Stimulated activated CD4-positive, alpha-beta T cell treated with anti-CD3 and anti-CD28 coated beads, Interleukin-15, amount 100 ng/mL, for 24 hours (primary cell): ENCODE measurements around the gene VSIG8.

Source experiments
- DNase-seq: peaks from one replicate; pipeline ENCODE4 v3.0.0-alpha.2; 2020

Gene VSIG8

GRCh38 chr1:159882527-159882862, 20.0 kb upstream of the VSIG8 start:
- no peak for DNase-seq

- peak; percentile 44 for DNase-seq
Observed at GRCh38 chr1:159881622-159882526, 19.4 kb upstream of the VSIG8 start.

- DNase-seq = no peak
Observed at GRCh38 chr1:159880430-159880829, 18.0 kb upstream of the VSIG8 start.

DNA sequence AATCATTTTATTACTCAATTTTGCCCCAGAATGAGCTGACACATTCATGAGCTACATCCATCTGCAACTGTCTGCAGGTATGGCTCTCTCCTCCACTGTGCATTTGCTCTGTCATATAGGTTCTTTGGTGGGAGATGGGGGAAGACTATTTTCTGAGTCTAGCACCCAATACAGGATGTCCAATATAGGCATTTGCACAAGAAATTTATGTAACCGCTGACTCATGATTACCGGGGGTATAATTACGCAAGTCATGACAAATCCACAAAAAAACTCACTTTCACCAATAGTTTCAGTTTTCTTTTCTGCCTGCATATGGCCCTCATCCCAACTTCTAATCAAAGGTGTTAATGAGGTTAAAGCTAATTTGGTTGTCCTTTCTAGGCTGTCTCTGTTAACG, 17.5 kb upstream of the VSIG8 start:
- no peak for DNase-seq

DNA sequence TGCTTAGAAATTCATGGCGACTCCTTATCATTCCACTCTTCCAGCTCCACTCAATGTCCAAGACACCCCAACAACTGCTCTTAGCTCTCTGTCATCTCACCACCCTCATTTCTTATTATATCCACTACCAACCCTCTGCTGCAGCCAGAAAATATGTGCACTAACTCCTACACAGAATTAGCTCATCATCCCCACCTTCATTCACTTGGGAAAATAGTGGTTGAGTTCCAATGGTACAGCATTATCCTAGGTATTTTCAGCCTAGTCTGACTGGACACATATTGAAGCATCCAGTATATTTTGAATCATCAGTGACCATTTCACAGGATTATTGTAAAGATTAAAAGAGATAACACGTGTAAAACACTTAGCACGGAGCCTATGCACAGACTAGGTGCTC, 16.7 kb upstream of the VSIG8 start:
- no peak for DNase-seq

- no peak for DNase-seq
Observed at GRCh38 chr1:159877695-159878444, 15.4 kb upstream of the VSIG8 start.

- no peak for DNase-seq
Observed at GRCh38 chr1:159873530-159874143, 11.2 kb upstream of the VSIG8 start.

- DNase-seq = no peak
Observed at GRCh38 chr1:159872891-159873290, 10.4 kb upstream of the VSIG8 start.

DNA sequence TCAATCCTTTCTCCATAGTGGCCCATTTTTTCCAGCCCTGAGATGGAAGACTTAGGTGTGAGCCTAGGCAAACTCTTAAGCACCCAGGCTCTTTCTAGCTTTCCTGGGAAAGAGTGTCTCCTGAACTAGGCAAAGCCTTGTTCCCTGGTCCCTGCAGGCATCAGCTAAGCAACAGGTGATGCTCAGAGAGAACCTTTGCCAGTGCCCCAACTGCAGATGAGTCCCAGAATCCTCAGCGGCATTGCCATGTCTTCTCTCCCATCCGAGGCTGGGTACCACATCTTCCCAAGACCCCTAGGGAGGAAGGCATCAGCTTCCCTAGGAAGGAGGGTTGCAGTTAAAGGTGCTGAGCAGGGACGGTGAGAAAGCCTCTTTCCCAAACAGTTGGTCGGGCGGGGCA, 8.2 kb upstream of the VSIG8 start:
- DNase-seq = no peak

DNA sequence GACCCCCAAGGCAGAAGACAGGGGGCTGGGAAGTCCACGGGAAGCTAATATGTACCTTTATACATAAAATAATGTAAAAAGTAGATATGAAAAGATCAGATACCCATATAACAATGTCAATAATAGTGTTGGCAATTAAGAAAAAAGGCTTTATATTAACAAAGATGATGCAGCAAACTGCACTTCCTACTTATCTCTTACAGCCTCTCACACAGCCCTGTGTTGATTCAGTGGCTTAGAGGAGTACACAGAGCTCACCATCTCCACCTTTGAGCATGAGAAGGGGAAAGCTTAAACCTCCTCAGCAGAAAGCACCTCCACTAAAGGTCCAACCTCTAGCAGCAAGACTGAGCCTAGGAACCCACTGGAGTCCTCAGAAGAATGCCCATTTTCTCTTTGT, 7.2 kb upstream of the VSIG8 start:
- DNase-seq = no peak

DNA sequence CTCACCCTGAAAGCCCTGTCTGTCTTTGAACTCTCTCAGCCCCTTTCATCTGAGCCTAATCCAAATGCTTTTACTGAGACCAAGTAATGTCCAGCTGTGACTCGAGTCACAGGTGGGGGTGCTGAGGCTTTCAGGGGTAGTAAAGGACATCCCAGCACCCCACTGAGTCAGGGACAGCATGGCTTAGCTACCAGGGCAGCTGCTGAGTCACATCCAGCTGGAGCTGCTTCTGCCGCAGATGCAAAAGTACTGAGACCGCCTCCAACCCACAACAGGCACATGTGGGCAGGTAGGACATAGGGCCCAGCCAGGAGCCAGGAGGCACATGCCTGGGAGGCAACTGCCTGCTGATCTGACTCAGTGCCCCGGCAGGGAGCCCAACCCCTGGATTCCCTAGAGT, 6.7 kb upstream of the VSIG8 start:
- peak; percentile 42 for DNase-seq

GRCh38 chr1:159868766-159869165, 6.3 kb upstream of the VSIG8 start:
- DNase-seq = no peak

DNA sequence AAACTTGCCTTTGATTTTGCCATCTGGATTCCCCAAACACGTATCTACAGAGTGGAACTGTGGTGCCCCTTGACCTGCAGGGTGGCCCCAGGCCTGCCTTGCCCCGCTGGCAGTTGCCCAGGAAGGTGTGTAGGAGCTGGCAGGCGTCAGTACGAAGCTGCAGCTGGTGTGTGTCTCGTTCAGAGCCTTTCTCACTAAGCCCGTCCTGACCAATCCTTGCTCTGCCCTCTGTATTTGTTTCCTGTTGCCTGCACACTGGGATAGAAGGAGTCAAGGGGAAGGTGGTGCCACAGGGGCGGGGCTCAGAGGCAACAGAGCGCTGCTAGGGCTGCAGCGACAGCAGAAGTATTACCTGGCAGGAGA, 5.2 kb upstream of the VSIG8 start:
- no peak for DNase-seq

DNA sequence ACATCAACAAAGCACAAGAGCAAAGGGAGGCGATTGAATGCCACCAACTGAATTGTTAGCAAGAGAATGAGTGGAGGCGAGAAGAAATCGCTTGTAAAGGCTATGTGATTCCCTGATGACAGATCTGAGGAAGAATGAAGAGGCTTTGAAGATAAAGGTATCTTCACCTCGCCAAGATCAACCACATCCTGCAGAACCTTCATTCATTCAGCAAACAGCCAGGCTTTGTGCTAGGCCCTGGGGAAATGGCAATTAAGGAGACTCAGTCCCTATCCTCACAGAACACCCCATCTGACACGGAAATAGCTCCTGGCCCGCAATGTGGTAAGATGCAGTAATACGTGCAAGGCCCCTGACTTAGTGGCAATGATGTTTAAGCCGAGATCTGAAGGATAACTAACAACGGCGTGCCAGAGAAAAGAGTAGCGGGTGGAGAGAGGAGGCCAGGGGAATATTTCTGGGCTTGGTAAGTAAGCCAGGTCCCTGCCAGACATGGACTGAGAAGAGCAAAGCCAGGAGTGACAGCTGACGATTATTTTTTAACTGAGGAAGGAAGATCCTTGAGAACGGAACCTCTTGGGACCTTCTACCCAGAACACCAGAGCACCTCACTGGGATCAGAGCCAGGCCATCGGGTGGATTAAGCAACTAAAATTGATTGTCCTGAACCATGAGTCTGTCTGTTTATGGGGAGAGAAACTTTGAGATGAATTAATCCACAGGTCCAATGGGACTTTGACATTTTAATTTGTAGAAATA, 4.6 kb upstream of the VSIG8 start:
- no peak for DNase-seq

DNA sequence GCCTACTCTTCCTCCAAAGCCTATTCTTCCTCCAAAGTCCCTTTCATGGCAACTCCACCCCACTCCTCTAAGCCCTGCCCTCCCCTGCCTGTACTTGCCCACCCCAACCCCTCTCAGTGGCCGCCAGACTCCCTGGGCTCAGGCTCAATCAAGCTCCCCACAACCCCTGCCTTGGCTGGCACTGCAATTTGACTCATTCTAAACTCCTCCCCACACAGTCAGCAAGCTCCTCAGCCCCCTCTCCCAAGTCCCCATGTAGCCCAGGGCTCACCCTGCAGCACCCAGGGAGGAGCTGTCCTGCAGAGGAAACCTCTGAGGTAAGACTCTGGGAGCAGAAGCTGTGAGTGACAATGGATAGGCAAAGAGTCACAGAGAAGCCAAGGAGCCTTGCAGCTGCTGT, 3.6 kb upstream of the VSIG8 start:
- DNase-seq = no peak

GRCh38 chr1:159864262-159864661, 1.8 kb upstream of the VSIG8 start:
- no peak for DNase-seq

DNA sequence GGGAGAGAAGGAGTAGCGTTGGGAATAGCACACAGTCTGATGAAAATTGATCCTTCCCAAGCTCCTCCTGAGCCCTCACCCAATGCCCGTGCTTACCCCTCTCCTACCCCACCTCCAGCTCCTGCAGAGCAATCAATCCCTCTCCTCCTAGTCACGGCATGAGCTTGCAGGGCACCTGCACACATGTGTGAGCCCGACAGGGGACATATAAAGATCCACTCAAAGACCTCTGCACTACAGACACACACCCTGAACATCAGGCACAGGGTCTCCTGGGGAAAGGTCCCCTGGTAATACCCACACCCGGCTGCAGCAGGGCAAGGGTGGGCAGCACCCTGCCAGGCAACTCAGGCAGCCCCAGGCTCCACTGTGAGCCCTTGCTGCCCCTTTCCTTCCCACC, 426 bp downstream of the VSIG8 start:
- DNase-seq = no peak

- DNase-seq = no peak
Observed at GRCh38 chr1:159861218-159861617, 1.2 kb downstream of the VSIG8 start.

GRCh38 chr1:159860456-159860855, 2.0 kb downstream of the VSIG8 start:
- DNase-seq = no peak

DNA sequence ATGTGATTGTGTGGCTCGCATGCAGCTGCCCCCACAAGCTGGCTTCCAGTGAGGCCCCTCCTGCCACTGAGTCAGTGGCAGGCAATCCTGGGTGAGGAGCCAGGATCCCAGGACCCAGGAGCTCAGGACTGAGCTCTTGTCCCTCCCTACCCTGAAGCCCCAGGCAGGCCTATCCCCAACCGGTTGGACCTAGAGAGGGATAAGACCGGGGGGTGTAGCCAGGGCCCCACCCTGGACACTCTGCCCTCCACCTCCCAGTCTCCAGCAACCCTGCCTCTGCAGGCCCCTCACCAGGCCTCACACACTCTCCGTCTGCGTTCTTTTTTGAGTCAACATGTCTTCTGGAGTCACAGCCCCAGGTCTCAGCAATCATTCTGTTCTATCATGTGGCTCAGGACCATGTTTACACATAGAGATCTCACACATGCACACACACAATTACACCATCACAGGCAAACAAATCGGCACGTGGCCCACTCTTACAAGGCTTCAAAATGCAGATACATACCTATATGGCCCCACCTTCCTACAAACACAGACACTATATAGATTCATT, 2.6 kb downstream of the VSIG8 start:
- no peak for DNase-seq

DNA sequence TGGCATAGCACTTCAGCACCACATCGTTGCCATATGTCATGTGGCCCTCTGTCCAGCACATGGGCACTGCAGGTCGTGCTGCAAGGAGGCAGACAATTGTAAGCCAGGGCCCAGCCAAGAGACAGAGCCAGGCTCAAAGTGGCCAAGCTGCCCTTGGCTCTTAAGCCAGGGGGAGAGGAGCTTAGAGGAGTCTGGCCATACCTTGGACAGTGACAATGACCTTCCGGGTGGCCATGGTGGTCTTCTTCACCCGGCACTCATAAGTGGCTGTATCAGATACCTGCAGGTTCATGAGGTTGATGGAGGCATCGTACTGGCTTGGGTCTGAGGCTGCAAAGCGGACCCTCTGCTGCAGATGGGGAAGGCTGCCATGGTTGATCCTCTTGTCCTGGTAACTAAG, 4.6 kb downstream of the VSIG8 start:
- no peak for DNase-seq

- DNase-seq = no peak
Observed at GRCh38 chr1:159856576-159856975, 5.9 kb downstream of the VSIG8 start.

- no peak for DNase-seq
Observed at GRCh38 chr1:159855709-159856108, 6.7 kb downstream of the VSIG8 start.
